Myometrial cell (primary cell): ENCODE results near the gene BPIFB4. TPM values are rescaled to one million over a fixed set of nuclear protein-coding genes. Genes with fewer than 3 reads are reported as not detected.

Experiments used
- total RNA-seq: library from RNA; depleted of rRNA; stranded (reverse); fragments of >200 nt; gene quantifications from 2 replicates; pipeline ENCODE4 v1.2.3, GENCODE V29; 2015

The BPIFB4 gene
- not detected in 2 replicates for total RNA-seq

GRCh38 chr20:33079259-33079658 is at the start of gene BPIFB4:
Gene BPIFB4, plus strand, starts transcription at chr20:33079643. Its CDS starts 1,884 bp downstream, at chr20:33081527.

GRCh38 chr20:33031531-33031930 is 47.9 kb upstream of the BPIFB4 start, which contains the start of gene BPIFB6:
Gene BPIFB6, plus strand, starts transcription at chr20:33031648. Its CDS starts 0 bp downstream, at chr20:33031648.

GRCh38 chr20:33053291-33054106 is 25.9 kb upstream of the BPIFB4 start, which contains the start of gene BPIFB3:
Gene BPIFB3, plus strand, starts transcription at chr20:33053903. Its CDS starts 1,533 bp downstream, at chr20:33055436.

Other genes starting within 250 kb of the BPIFB4 start
- gene EFCAB8, start 220.7 kb upstream of the BPIFB4 start, total RNA-seq = not detected in 2 replicates
- not detected in 2 replicates for gene SUN5, start 75.2 kb upstream of the BPIFB4 start, total RNA-seq
- not detected in 2 replicates for gene BPIFB2, start 71.9 kb upstream of the BPIFB4 start, total RNA-seq
- not detected in 2 replicates for gene BPIFB6, start 48.0 kb upstream of the BPIFB4 start, total RNA-seq
- gene BPIFB3, start 25.7 kb upstream of the BPIFB4 start, total RNA-seq = not detected in 2 replicates
- gene BPIFA2, start 88.5 kb downstream of the BPIFB4 start, total RNA-seq = not detected in 2 replicates
- not detected in 2 replicates for gene BPIFA3, start 137.7 kb downstream of the BPIFB4 start, total RNA-seq
- not detected in 2 replicates for gene BPIFA1, start 156.4 kb downstream of the BPIFB4 start, total RNA-seq
- gene BPIFB1, start 203.6 kb downstream of the BPIFB4 start, total RNA-seq = not detected in 2 replicates